GF-D8 (cell line): ENCODE results near the gene CMC1.
"Not testable (repeated sequence)": the region's sequence is repeated elsewhere in the genome, so short reads cannot be mapped to it uniquely, and the experiment has no call there.

Source experiments
- DNase-seq: peaks from one replicate; lab custom pipeline; 2025; lab: John Stamatoyannopoulos, UW

The CMC1 gene

GRCh38 chr3:28244491-28244890 is 3.1 kb downstream of the CMC1 start:
- no peak for DNase-seq

GRCh38 chr3:28247286-28247685 is 5.9 kb downstream of the CMC1 start:
- DNase-seq: no peak

GRCh38 chr3:28250999-28251398 is 9.6 kb downstream of the CMC1 start:
- no peak for DNase-seq

GRCh38 chr3:28252001-28252431 is 10.6 kb downstream of the CMC1 start:
- no peak for DNase-seq

- DNase-seq: no peak
These were observed 11.8 kb downstream of the CMC1 start for GRCh38 chr3:28253040-28253715.

GRCh38 chr3:28262001-28262400 is 20.6 kb downstream of the CMC1 start:
- no peak for DNase-seq

- DNase-seq: no peak
These were observed 24.2 kb downstream of the CMC1 start for GRCh38 chr3:28265641-28266040.

- no peak for DNase-seq
These were observed 26.8 kb downstream of the CMC1 start for GRCh38 chr3:28267984-28268849.

GRCh38 chr3:28268989-28269388 is 27.6 kb downstream of the CMC1 start:
- no peak for DNase-seq

GRCh38 chr3:28269884-28270283 is 28.5 kb downstream of the CMC1 start:
- not testable (repeated sequence) for DNase-seq

GRCh38 chr3:28273837-28274236 is 32.4 kb downstream of the CMC1 start:
- DNase-seq: no peak

- DNase-seq: no peak
These were observed 37.5 kb downstream of the CMC1 start for GRCh38 chr3:28278918-28279317.

GRCh38 chr3:28279770-28280169 is 38.4 kb downstream of the CMC1 start:
- no peak for DNase-seq

- no peak for DNase-seq
These were observed 39.4 kb downstream of the CMC1 start for GRCh38 chr3:28280781-28281180.

- peak; percentile 52 for DNase-seq
These were observed 45.2 kb downstream of the CMC1 start for GRCh38 chr3:28286595-28286994.

GRCh38 chr3:28287046-28287445 is 45.6 kb downstream of the CMC1 start:
- DNase-seq: no peak

GRCh38 chr3:28290863-28291300 is 49.5 kb downstream of the CMC1 start:
- DNase-seq: peak; percentile 2

- no peak for DNase-seq
These were observed 50.2 kb downstream of the CMC1 start for GRCh38 chr3:28291577-28291976.

- DNase-seq: no peak
These were observed 51.2 kb downstream of the CMC1 start for GRCh38 chr3:28292622-28293021.

- DNase-seq: no peak
These were observed 53.4 kb downstream of the CMC1 start for GRCh38 chr3:28294667-28295413.

- DNase-seq: no peak
These were observed 54.6 kb downstream of the CMC1 start for GRCh38 chr3:28295898-28296490.

- DNase-seq: no peak
These were observed 58.3 kb downstream of the CMC1 start for GRCh38 chr3:28299705-28300104.
